GM23248 (cell line): ENCODE results near the gene ZNF622.

Experiments
- EZH2 ChIP-seq: fragments of 200-600 bp; sonication (generic); IDR thresholded peaks from 2 replicates; pipeline ENCODE4 v1.6.1; 2018; ENCODE audit warnings: antibody characterized with exemption, mild to moderate bottlenecking; ENCODE audit not compliant: insufficient read depth, poor library complexity, severe bottlenecking
- EZH2phosphoT487 ChIP-seq: fragments of 200-600 bp; sonication (generic); IDR thresholded peaks from 2 replicates; pipeline ENCODE4 v1.6.1; 2018; ENCODE audit warnings: antibody characterized with exemption, moderate library complexity, mild to moderate bottlenecking, low read depth; ENCODE audit not compliant: insufficient read depth

GRCh38 chr5:16504571-16504970 is 39.0 kb upstream of the ZNF622 start:
- TF ChIP-seq EZH2 = no peak
- no peak for TF ChIP-seq EZH2phosphoT487
